CD14-positive monocyte (primary cell): ENCODE measurements around the gene PDHA1. TPM values are rescaled to one million over a fixed set of nuclear protein-coding genes. Genes with fewer than 3 reads are reported as not detected.

Experiments used
- DNase-seq, 3 donors: peaks; one replicate each; pipeline ENCODE4 v3.0.0-alpha.2; 2011 to 2022
- H2AFZ ChIP-seq: 2 replicates; pipeline ENCODE4 v1.6.0; 2012; ENCODE audit warnings: mild to moderate bottlenecking, low read depth, low read length, inconsistent platforms; ENCODE audit not compliant: insufficient read depth, poor library complexity, severe bottlenecking
- H3K27ac ChIP-seq, 2 donors: 1 replicate in 1 of 2; 2 replicates in 1 of 2; pipeline ENCODE4 v1.5.1; 2012 to 2013; ENCODE audit warnings: low read length in 2 of 2, control low read depth in 1 of 2, inconsistent platforms in 1 of 2, low read depth in 1 of 2, mild to moderate bottlenecking in 1 of 2
- H3K27me3 ChIP-seq, 2 donors: one replicate each; pipeline versions ENCODE4 v1.6.0 to v1.6.1; 2011 to 2013; ENCODE audit warnings: low read length in 2 of 2; ENCODE audit not compliant: control insufficient read depth in 2 of 2, insufficient read depth in 2 of 2
- H3K36me3 ChIP-seq, 2 donors: replicated peaks in 1 of 2; 1 replicate in 1 of 2; 2 replicates in 1 of 2; pipeline versions ENCODE4 v1.5.1 to v1.6.1; 2012 to 2013; ENCODE audit warnings: low read length in 2 of 2, control low read depth in 1 of 2, inconsistent platforms in 1 of 2, mild to moderate bottlenecking in 1 of 2; ENCODE audit not compliant: insufficient read depth in 2 of 2, control insufficient read depth in 1 of 2
- H3K4me1 ChIP-seq, 2 donors: 1 replicate in 1 of 2; 2 replicates in 1 of 2; pipeline versions ENCODE4 v1.5.1 to v1.6.1; 2012 to 2013; ENCODE audit warnings: low read length in 2 of 2, control low read depth in 1 of 2, inconsistent platforms in 1 of 2, mild to moderate bottlenecking in 1 of 2, moderate library complexity in 1 of 2; ENCODE audit not compliant: insufficient read depth in 2 of 2, control insufficient read depth in 1 of 2
- H3K4me2 ChIP-seq: replicated peaks from 2 replicates; pipeline ENCODE3; 2012; ENCODE audit warnings: low read length, moderate library complexity, mild to moderate bottlenecking; ENCODE audit not compliant: poor library complexity, severe bottlenecking; ENCODE audit errors: extremely low read depth
- H3K4me3 ChIP-seq, 3 experiments: fragments of 200-600 bp in 1 of 3; sonication (generic) in 1 of 3; replicated peaks in 1 of 3; 1 replicate in 2 of 3; 2 replicates in 1 of 3; pipeline ENCODE4 v1.5.1; 2011 to 2013; ENCODE audit warnings: low read length in 3 of 3, mild to moderate bottlenecking in 3 of 3, control low read depth in 2 of 3, low read depth in 2 of 3, inconsistent platforms in 1 of 3, moderate library complexity in 1 of 3
- H3K79me2 ChIP-seq: 2 replicates; pipeline ENCODE4 v1.6.0; 2012; ENCODE audit warnings: mild to moderate bottlenecking, control low read depth, inconsistent platforms, low read length, moderate library complexity; ENCODE audit not compliant: insufficient read depth
- H3K9ac ChIP-seq: 2 replicates; pipeline ENCODE4 v1.6.0; 2017; ENCODE audit warnings: low read length, mild to moderate bottlenecking; ENCODE audit not compliant: insufficient read depth, poor library complexity, severe bottlenecking
- H3K9me3 ChIP-seq, 2 donors: replicated peaks in 1 of 2; 1 replicate in 1 of 2; 2 replicates in 1 of 2; pipeline versions ENCODE4 v1.5.1 to v1.6.1; 2012 to 2013; ENCODE audit warnings: low read length in 2 of 2, control low read depth in 1 of 2; ENCODE audit not compliant: control insufficient read depth in 1 of 2, insufficient read depth in 1 of 2
- H4K20me1 ChIP-seq: 2 replicates; pipeline ENCODE4 v1.6.0; 2012; ENCODE audit warnings: mild to moderate bottlenecking, low read length, control low read depth, moderate library complexity; ENCODE audit not compliant: insufficient read depth
- H3K27ac Mint-ChIP-seq, 7 donors: one replicate each; pipeline ENCODE4 v1.8.0; 2020; ENCODE audit warnings: mild to moderate bottlenecking in 7 of 7, mixed read lengths in 7 of 7, moderate library complexity in 6 of 7, inconsistent platforms in 2 of 7
- H3K27me3 Mint-ChIP-seq, 3 donors: one replicate each; pipeline ENCODE4 v1.8.0; 2021 to 2022; ENCODE audit warnings: low read depth in 3 of 3, mild to moderate bottlenecking in 3 of 3, mixed read lengths in 3 of 3, moderate library complexity in 3 of 3, inconsistent platforms in 1 of 3
- H3K36me3 Mint-ChIP-seq, 2 donors: one replicate each; pipeline ENCODE4 v1.8.0; 2020; ENCODE audit warnings: mixed read lengths in 2 of 2, inconsistent platforms in 1 of 2, mild to moderate bottlenecking in 1 of 2
- H3K4me1 Mint-ChIP-seq: one replicate; pipeline ENCODE4 v1.8.0; 2020; ENCODE audit warnings: mild to moderate bottlenecking, mixed read lengths
- H3K4me3 Mint-ChIP-seq, 2 donors: one replicate each; pipeline ENCODE4 v1.8.0; 2020; ENCODE audit warnings: mild to moderate bottlenecking in 2 of 2, mixed read lengths in 2 of 2, moderate library complexity in 1 of 2
- H3K9me3 Mint-ChIP-seq, 7 donors: one replicate each; pipeline ENCODE4 v1.8.0; 2020 to 2022; ENCODE audit warnings: mixed read lengths in 7 of 7, mild to moderate bottlenecking in 6 of 7, moderate library complexity in 6 of 7, inconsistent platforms in 2 of 7
- WGBS: methylation state at CpG from one replicate; pipeline ENCODE4 v1.1.5; 2013; ENCODE audit warnings: missing lambda C conversion rate; ENCODE audit not compliant: insufficient coverage; 5-methylcytosine and 5-hydroxymethylcytosine counted together
- intact Hi-C, 2 donors: fragments of 100-400 bp; cut with micrococcal nuclease; formaldehyde crosslinking; loops; one replicate each; pipeline versions ENCODE4 v1.15.0 to v1.15.1; 2023
- polyA plus RNA-seq, 3 donors: library from polyadenylated mRNA; depleted of rRNA in 1 of 3; unstranded in 2 of 3; stranded (reverse) in 1 of 3; fragments of 300-500 nt in 2 of 3; fragments of >200 nt in 1 of 3; fragmentation: Illumina TruSeq in 2 of 3; gene quantifications; 1 replicate in 2 of 3; 2 replicates in 1 of 3; pipeline ENCODE4 v1.2.3, GENCODE V29; 2012 to 2021
- TF ChIP-seq, protein P1 (sequence below): fragments of 200-600 bp; IDR thresholded peaks from one replicate; pipeline ENCODE4 v1.8.0; 2022; ENCODE audit warnings: antibody characterized with exemption, mild to moderate bottlenecking

The PDHA1 gene
- polyA plus RNA-seq, 3 donors, result 56.0 to 76.3 (median 74.8) TPM

DNA sequence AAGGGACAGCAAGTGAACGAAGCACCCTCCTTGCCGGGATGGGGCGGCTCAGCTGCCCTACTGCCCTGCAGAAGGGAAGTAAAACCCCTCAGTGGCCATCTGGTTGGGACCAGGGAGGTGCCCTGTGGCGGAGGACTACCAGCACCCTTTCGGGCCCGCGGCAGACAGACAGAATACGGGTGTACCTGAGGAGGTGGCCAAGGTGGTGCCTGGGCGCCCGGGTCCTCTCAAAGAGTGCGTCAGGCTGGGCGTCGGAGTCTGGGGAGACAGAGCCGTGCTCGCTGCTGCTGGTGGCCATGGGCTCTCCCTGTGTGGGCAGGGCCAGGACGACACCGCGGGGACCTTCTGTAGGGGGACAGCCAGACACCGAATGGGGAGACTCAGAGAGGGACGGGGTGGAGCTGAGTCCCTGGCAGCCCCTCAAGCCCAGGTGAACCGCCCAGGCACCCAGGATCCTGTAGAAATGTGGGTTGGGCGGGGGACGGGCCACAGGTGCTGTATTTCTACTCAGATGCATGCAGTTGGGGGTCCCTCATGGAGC is 29.7 kb downstream of the PDHA1 start:
- DNase-seq, result peak in 1 of 3 donors; percentile 6
- peak overlapping the region; percentile 75 for H3K4me2 ChIP-seq
- peak overlapping the region in 1 of 3 experiments; percentile 71 for H3K4me3 ChIP-seq
- Mint-ChIP-seq H3K27ac (no peak overlapping the region), H3K36me3 (no peaks in the 10 kb centered on the region), H3K9me3 (peaks cover 0 to 9% (median 3%) of the 10 kb centered on the region in 7 donors), H3K4me3 (peak overlapping the region; percentile 71 to 77), H3K27me3 (peaks cover 0 to 10% (median 7%) of the 10 kb centered on the region in 3 donors), H3K4me1 (peaks cover 16% of the 10 kb centered on the region)
- WGBS, result 36% methylated on average over 14 of the region's 23 CpGs
- H3K36me3 ChIP-seq, result no peaks in the 10 kb centered on the region
- no peaks in the 10 kb centered on the region for H3K9me3 ChIP-seq
- TF ChIP-seq, protein P1, sequence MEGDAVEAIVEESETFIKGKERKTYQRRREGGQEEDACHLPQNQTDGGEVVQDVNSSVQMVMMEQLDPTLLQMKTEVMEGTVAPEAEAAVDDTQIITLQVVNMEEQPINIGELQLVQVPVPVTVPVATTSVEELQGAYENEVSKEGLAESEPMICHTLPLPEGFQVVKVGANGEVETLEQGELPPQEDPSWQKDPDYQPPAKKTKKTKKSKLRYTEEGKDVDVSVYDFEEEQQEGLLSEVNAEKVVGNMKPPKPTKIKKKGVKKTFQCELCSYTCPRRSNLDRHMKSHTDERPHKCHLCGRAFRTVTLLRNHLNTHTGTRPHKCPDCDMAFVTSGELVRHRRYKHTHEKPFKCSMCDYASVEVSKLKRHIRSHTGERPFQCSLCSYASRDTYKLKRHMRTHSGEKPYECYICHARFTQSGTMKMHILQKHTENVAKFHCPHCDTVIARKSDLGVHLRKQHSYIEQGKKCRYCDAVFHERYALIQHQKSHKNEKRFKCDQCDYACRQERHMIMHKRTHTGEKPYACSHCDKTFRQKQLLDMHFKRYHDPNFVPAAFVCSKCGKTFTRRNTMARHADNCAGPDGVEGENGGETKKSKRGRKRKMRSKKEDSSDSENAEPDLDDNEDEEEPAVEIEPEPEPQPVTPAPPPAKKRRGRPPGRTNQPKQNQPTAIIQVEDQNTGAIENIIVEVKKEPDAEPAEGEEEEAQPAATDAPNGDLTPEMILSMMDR, result no peak
- H3K27ac ChIP-seq, result no peak overlapping the region
- no peaks in the 10 kb centered on the region for H4K20me1 ChIP-seq
- H2AFZ ChIP-seq, result peak overlapping the region; percentile 76
- intact Hi-C loops, result no loop called here
- H3K9ac ChIP-seq, result no peak overlapping the region
- no peaks in the 10 kb centered on the region for H3K79me2 ChIP-seq
- H3K4me1 ChIP-seq, result peaks cover 12 to 16% of the 10 kb centered on the region in 2 donors
- no peaks in the 10 kb centered on the region for H3K27me3 ChIP-seq

GRCh38 chrX:19375546-19375945 is 31.8 kb downstream of the PDHA1 start:
- Mint-ChIP-seq H3K27me3 (peaks cover 0 to 10% (median 7%) of the 10 kb centered on the region in 3 donors), H3K36me3 (no peaks in the 10 kb centered on the region), H3K4me3 (no peak overlapping the region), H3K9me3 (peaks cover 0 to 16% (median 3%) of the 10 kb centered on the region in 7 donors), H3K27ac (no peak overlapping the region), H3K4me1 (peaks cover 16% of the 10 kb centered on the region)
- H4K20me1 ChIP-seq, result no peaks in the 10 kb centered on the region
- H3K27ac ChIP-seq, result no peak overlapping the region
- intact Hi-C loops, result no loop called here
- no peaks in the 10 kb centered on the region for H3K27me3 ChIP-seq
- H3K4me1 ChIP-seq, result peaks cover 12 to 16% of the 10 kb centered on the region in 2 donors
- no peak for DNase-seq
- WGBS, result 87% methylated on average over 3 of the region's 8 CpGs
- no peak overlapping the region for H3K4me3 ChIP-seq
- TF ChIP-seq, protein P1, result no peak
- no peaks in the 10 kb centered on the region for H3K79me2 ChIP-seq
- no peak overlapping the region for H3K9ac ChIP-seq
- no peaks in the 10 kb centered on the region for H3K9me3 ChIP-seq
- no peak overlapping the region for H3K4me2 ChIP-seq
- H2AFZ ChIP-seq, result no peak overlapping the region
- H3K36me3 ChIP-seq, result no peaks in the 10 kb centered on the region
